Kidney epithelial cell (primary cell): ENCODE results near the gene PKD1. TPM values are rescaled to one million over a fixed set of nuclear protein-coding genes. Genes with fewer than 3 reads are reported as not detected.

Experiments
- DNase-seq: peaks from one replicate; pipeline ENCODE4 v3.0.0-alpha.2; 2010; ENCODE audit warnings: low read depth
- H3K27me3 ChIP-seq: 2 replicates; pipeline ENCODE4 v1.6.0; 2011; ENCODE audit warnings: low read length; ENCODE audit not compliant: control insufficient read depth, insufficient read depth
- H3K36me3 ChIP-seq: 2 replicates; pipeline ENCODE4 v1.5.1; 2011; ENCODE audit warnings: low read length; ENCODE audit not compliant: control insufficient read depth, insufficient read depth
- H3K4me3 ChIP-seq: 2 replicates; pipeline ENCODE4 v1.5.1; 2011; ENCODE audit warnings: low read depth, mild to moderate bottlenecking, control low read depth, low read length
- total RNA-seq: library from RNA; depleted of rRNA; stranded (reverse); fragments of >200 nt; gene quantifications from 2 replicates; pipeline ENCODE4 v1.2.3, GENCODE V29; 2015
- TF ChIP-seq, protein P1 (sequence below): IDR thresholded peaks from 2 replicates; pipeline ENCODE4 v1.5.1; 2011; ENCODE audit warnings: mild to moderate bottlenecking, moderate library complexity, low read length, control low read depth, inconsistent platforms; ENCODE audit not compliant: insufficient read depth, poor library complexity, severe bottlenecking

The PKD1 gene
- total RNA-seq, 1 donor from 2014 or later: 85.6 TPM

DNA sequence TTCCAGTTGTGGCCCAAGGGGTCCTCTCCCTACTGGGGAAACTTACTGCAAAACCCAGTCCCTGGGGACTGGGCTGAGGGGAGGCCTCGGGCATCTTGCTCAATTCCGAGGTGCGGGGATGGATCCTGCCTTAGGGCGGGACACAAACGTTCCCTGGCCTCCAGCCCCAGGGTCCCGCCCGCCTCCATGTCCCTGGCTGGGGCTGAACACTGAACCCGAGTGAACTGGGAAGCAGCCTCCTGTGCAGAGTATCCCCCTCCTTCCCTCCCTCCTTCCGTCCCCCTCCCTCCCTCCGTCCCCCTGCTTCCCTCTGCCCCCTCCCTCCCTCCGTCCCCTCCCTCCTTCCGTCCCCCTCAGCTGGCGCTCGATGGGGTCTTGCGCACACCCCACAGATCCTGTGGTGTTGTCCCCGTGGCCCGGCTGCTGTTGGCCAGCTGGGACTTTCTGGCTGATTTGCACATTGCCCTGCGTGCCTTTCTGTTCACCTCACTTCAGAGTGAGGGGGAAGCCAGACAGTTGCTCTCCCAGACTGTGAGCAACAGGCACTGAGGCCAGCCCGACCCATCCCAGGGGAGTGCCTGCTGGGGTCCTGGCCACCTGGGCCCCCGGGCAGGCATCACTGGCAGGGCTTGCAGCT, 25.3 kb upstream of the PKD1 start:
- Histone ChIP-seq H3K27me3 (no peaks in the 10 kb centered on the region), H3K4me3 (no peak overlapping the region), H3K36me3 (peaks cover 2% of the 10 kb centered on the region)
- TF ChIP-seq, protein P1, sequence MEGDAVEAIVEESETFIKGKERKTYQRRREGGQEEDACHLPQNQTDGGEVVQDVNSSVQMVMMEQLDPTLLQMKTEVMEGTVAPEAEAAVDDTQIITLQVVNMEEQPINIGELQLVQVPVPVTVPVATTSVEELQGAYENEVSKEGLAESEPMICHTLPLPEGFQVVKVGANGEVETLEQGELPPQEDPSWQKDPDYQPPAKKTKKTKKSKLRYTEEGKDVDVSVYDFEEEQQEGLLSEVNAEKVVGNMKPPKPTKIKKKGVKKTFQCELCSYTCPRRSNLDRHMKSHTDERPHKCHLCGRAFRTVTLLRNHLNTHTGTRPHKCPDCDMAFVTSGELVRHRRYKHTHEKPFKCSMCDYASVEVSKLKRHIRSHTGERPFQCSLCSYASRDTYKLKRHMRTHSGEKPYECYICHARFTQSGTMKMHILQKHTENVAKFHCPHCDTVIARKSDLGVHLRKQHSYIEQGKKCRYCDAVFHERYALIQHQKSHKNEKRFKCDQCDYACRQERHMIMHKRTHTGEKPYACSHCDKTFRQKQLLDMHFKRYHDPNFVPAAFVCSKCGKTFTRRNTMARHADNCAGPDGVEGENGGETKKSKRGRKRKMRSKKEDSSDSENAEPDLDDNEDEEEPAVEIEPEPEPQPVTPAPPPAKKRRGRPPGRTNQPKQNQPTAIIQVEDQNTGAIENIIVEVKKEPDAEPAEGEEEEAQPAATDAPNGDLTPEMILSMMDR: no peak
- DNase-seq: no peak

- no peaks in the 10 kb centered on the region for H3K27me3 ChIP-seq
- H3K4me3 ChIP-seq: no peak overlapping the region
- DNase-seq: no peak
- peaks cover 2% of the 10 kb centered on the region for H3K36me3 ChIP-seq
- TF ChIP-seq, protein P1: no peak
These were observed 23.6 kb upstream of the PKD1 start for GRCh38 chr16:2159175-2159838.

GRCh38 chr16:2158262-2158638, 22.6 kb upstream of the PKD1 start:
- no peak for DNase-seq
- peaks cover 4% of the 10 kb centered on the region for H3K36me3 ChIP-seq
- TF ChIP-seq, protein P1: no peak
- no peak overlapping the region for H3K4me3 ChIP-seq
- no peaks in the 10 kb centered on the region for H3K27me3 ChIP-seq

GRCh38 chr16:2157480-2158261, 22.0 kb upstream of the PKD1 start:
- Histone ChIP-seq H3K4me3 (no peak overlapping the region), H3K36me3 (peaks cover 7% of the 10 kb centered on the region), H3K27me3 (no peaks in the 10 kb centered on the region)
- no peak for DNase-seq
- TF ChIP-seq, protein P1: no peak

- no peak for DNase-seq
- TF ChIP-seq, protein P1: no peak
- Histone ChIP-seq H3K27me3 (no peaks in the 10 kb centered on the region), H3K4me3 (peak overlapping the region; percentile 76), H3K36me3 (peaks cover 7% of the 10 kb centered on the region)
These were observed 21.1 kb upstream of the PKD1 start for GRCh38 chr16:2156849-2157224.
